LNCaP clone FGC (cell line): ENCODE results near the gene ATAD2B.

Experiments used
- DNase-seq: peaks from one replicate; pipeline ENCODE4 v3.0.0-alpha.2; 2011; ENCODE audit warnings: low read depth
- H3K4me3 ChIP-seq: 2 replicates; pipeline ENCODE4 v1.5.1; 2011; ENCODE audit warnings: mild to moderate bottlenecking, low read depth, low read length, control low read depth
- CTCF ChIP-seq: IDR thresholded peaks from 2 replicates; pipeline ENCODE4 v1.5.1; 2012; ENCODE audit warnings: mild to moderate bottlenecking; ENCODE audit not compliant: control insufficient read depth, insufficient read depth; ENCODE audit errors: extremely low read depth

The ATAD2B gene

GRCh38 chr2:23718931-23719700, 207.8 kb downstream of the ATAD2B start:
- no peak overlapping the region for H3K4me3 ChIP-seq
- DNase-seq: no peak
- TF ChIP-seq CTCF: no peak

GRCh38 chr2:23713351-23713750, 213.6 kb downstream of the ATAD2B start:
- no peak for DNase-seq
- TF ChIP-seq CTCF: no peak
- H3K4me3 ChIP-seq: no peak overlapping the region

- TF ChIP-seq CTCF: no peak
- DNase-seq: no peak
- no peak overlapping the region for H3K4me3 ChIP-seq
Observed at GRCh38 chr2:23712756-23713151, 214.2 kb downstream of the ATAD2B start.

- no peak for DNase-seq
- H3K4me3 ChIP-seq: no peak overlapping the region
- no peak for TF ChIP-seq CTCF
Observed at GRCh38 chr2:23711979-23712755, 214.8 kb downstream of the ATAD2B start.

GRCh38 chr2:23709311-23709710, 217.6 kb downstream of the ATAD2B start:
- DNase-seq: no peak
- H3K4me3 ChIP-seq: no peak overlapping the region
- TF ChIP-seq CTCF: no peak

- no peak for TF ChIP-seq CTCF
- no peak overlapping the region for H3K4me3 ChIP-seq
- no peak for DNase-seq
Observed at GRCh38 chr2:23708771-23709170, 218.2 kb downstream of the ATAD2B start.

GRCh38 chr2:23707096-23707495, 219.8 kb downstream of the ATAD2B start:
- no peak overlapping the region for H3K4me3 ChIP-seq
- no peak for DNase-seq
- TF ChIP-seq CTCF: no peak
